Measurements from ENCODE around the gene CACHD1.

The CACHD1 gene

DNA sequence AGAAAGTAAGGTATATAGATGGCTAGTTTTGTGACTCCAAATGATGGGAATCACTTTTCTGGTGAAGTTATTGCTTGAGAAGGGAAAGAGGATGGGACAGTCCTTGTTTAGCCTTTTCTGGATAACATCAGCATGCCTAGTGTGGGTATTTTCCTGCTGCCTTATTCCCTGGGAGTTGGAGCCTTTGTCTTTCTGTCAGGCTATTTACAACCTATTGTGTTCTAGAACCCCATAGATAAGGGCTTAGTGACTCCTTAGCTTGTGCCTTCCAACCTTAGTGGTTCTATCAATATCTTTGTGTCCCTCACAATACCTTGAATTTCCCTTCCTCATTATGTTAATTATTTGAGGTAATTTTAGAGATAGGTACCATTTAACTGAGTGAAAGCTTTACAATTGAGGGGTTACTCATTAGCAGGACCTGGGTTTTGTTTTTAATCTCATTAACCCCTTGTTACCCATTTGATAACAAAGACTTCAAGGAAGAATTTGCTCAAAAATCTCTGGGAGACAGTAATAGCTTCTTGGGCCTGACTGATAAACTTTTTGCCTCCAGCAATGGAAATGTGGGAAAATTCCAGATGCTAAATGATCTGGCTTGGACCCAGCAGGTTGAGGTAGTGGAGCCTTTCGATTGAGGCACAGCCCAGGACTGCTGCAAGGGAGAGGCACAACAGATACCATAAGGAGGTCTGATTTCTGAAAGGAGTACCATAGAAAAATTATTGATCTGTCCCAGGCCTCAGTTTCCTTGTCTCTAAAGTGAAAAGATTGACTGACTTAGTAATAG, 49.0 kb downstream of the CACHD1 start:
- no peak for TF ChIP-seq EZH2phosphoT487 (conservative IDR thresholded peaks at IDR 0.05; ENCODE audit: low read length)
- TF ChIP-seq, protein P1, sequence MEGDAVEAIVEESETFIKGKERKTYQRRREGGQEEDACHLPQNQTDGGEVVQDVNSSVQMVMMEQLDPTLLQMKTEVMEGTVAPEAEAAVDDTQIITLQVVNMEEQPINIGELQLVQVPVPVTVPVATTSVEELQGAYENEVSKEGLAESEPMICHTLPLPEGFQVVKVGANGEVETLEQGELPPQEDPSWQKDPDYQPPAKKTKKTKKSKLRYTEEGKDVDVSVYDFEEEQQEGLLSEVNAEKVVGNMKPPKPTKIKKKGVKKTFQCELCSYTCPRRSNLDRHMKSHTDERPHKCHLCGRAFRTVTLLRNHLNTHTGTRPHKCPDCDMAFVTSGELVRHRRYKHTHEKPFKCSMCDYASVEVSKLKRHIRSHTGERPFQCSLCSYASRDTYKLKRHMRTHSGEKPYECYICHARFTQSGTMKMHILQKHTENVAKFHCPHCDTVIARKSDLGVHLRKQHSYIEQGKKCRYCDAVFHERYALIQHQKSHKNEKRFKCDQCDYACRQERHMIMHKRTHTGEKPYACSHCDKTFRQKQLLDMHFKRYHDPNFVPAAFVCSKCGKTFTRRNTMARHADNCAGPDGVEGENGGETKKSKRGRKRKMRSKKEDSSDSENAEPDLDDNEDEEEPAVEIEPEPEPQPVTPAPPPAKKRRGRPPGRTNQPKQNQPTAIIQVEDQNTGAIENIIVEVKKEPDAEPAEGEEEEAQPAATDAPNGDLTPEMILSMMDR (IDR thresholded peaks at IDR 0.05; ENCODE audit: insufficient read depth, low read length, poor library complexity, severe bottlenecking), result no peak
- Histone ChIP-seq H3K36me3 (ENCODE audit: low read length) (no peaks in the 10 kb centered on the region), H3K9ac (ENCODE audit: low read length) (no peak overlapping the region), H2AFZ (ENCODE audit: low read depth, low read length, severe bottlenecking) (no peak overlapping the region), H3K27ac (ENCODE audit: low read depth, low read length) (no peak overlapping the region), H3K4me3 (ENCODE audit: insufficient read depth, low read length, poor library complexity, severe bottlenecking) (no peak overlapping the region), H3K9me2 (replicated peaks; ENCODE audit: insufficient read depth, low read length) (no peaks in the 10 kb centered on the region), H4K20me1 (ENCODE audit: low read depth, low read length) (no peaks in the 10 kb centered on the region), H3K27me3 (ENCODE audit: low read length) (no peaks in the 10 kb centered on the region), H3K79me2 (ENCODE audit: insufficient read depth, low read length) (no peaks in the 10 kb centered on the region), H3K4me2 (ENCODE audit: low read depth, low read length, poor library complexity, severe bottlenecking) (no peak overlapping the region), H3K9me3 (ENCODE audit: insufficient read depth, low read length) (no peaks in the 10 kb centered on the region), H3F3A (ENCODE audit: insufficient read depth) (no peaks in the 10 kb centered on the region)

DNA sequence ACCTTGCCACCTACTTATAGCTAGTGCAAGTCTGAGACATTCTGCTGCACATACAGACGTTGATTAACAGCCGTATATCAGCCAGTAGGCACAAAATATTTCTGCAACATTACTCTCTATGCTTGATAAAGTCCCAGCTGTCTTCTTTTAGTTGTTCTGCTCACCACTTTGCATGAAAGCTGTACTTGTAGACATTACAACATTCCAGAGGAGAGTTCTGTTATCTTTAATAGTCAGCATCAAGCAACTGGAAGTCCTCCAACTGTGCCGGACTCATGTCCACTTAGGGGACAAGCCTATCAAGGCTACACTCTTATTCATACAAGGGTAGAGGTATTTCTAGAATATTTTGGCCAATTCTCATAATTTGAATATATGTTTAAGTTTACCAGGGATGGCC, 50.0 kb downstream of the CACHD1 start:
- no peaks in the 10 kb centered on the region for H3K9me2 ChIP-seq (replicated peaks; ENCODE audit: insufficient read depth, low read length)
- H2AFZ ChIP-seq (ENCODE audit: low read depth, low read length, severe bottlenecking), result no peak overlapping the region
- no peaks in the 10 kb centered on the region for H3F3A ChIP-seq (ENCODE audit: insufficient read depth)
- no peak overlapping the region for H3K4me3 ChIP-seq (ENCODE audit: insufficient read depth, low read length, poor library complexity, severe bottlenecking)
- H3K27ac ChIP-seq (ENCODE audit: low read depth, low read length), result no peak overlapping the region
- H3K9me3 ChIP-seq (ENCODE audit: insufficient read depth, low read length), result no peaks in the 10 kb centered on the region
- no peak for TF ChIP-seq EZH2phosphoT487 (conservative IDR thresholded peaks at IDR 0.05; ENCODE audit: low read length)
- TF ChIP-seq, protein P1 (IDR thresholded peaks at IDR 0.05; ENCODE audit: insufficient read depth, low read length, poor library complexity, severe bottlenecking), result no peak
- H3K27me3 ChIP-seq (ENCODE audit: low read length), result no peaks in the 10 kb centered on the region
- no peaks in the 10 kb centered on the region for H4K20me1 ChIP-seq (ENCODE audit: low read depth, low read length)
- H3K36me3 ChIP-seq (ENCODE audit: low read length), result no peaks in the 10 kb centered on the region
- H3K9ac ChIP-seq (ENCODE audit: low read length), result no peak overlapping the region
- H3K4me2 ChIP-seq (ENCODE audit: low read depth, low read length, poor library complexity, severe bottlenecking), result no peak overlapping the region
- H3K79me2 ChIP-seq (ENCODE audit: insufficient read depth, low read length), result no peaks in the 10 kb centered on the region

DNA sequence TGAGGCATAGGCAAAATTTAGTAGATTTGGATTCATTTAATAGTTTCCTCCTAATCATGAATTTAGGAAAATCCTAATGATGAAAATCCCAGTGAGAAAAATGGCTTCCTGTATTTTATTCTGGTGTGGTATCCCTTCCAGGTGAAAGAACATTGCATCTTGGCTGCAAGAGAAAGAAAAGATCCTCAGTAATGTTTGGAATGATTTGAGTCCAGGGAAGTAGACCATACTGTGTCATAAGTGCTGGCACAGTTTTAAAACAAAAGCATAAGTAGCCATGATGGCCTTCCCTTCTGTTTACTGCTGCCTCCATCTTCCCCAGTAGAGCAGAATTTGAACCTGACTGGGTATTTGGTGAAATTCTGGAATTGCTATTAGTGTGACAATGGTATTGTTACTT, 52.8 kb downstream of the CACHD1 start:
- Histone ChIP-seq H3K9me3 (ENCODE audit: insufficient read depth, low read length) (no peaks in the 10 kb centered on the region), H3K36me3 (ENCODE audit: low read length) (no peaks in the 10 kb centered on the region), H4K20me1 (ENCODE audit: low read depth, low read length) (no peaks in the 10 kb centered on the region), H3K9me2 (replicated peaks; ENCODE audit: insufficient read depth, low read length) (no peaks in the 10 kb centered on the region), H3K27me3 (ENCODE audit: low read length) (no peaks in the 10 kb centered on the region), H3K4me2 (ENCODE audit: low read depth, low read length, poor library complexity, severe bottlenecking) (no peak overlapping the region), H3K9ac (ENCODE audit: low read length) (no peak overlapping the region), H2AFZ (ENCODE audit: low read depth, low read length, severe bottlenecking) (no peak overlapping the region), H3F3A (ENCODE audit: insufficient read depth) (no peaks in the 10 kb centered on the region), H3K79me2 (ENCODE audit: insufficient read depth, low read length) (no peaks in the 10 kb centered on the region), H3K27ac (ENCODE audit: low read depth, low read length) (no peak overlapping the region), H3K4me3 (ENCODE audit: insufficient read depth, low read length, poor library complexity, severe bottlenecking) (no peak overlapping the region)
- TF ChIP-seq, protein P1 (IDR thresholded peaks at IDR 0.05; ENCODE audit: insufficient read depth, low read length, poor library complexity, severe bottlenecking), result no peak
- no peak for TF ChIP-seq EZH2phosphoT487 (conservative IDR thresholded peaks at IDR 0.05; ENCODE audit: low read length)

Measured in SU-DHL-6 (cell line).